KMS-11 (cell line): ENCODE measurements around the gene USP31.

Source experiments
- H2AFZ ChIP-seq: fragments of 200-600 bp; sonication (generic); 2 replicates; pipeline ENCODE4 v1.6.1; 2016; ENCODE audit warnings: antibody characterized with exemption, mixed run types, low read depth
- H3K27ac ChIP-seq: fragments of 200-600 bp; sonication (generic); 2 replicates; pipeline ENCODE4 v1.6.1; 2016; ENCODE audit warnings: mild to moderate bottlenecking, mixed run types
- H3K27me3 ChIP-seq: fragments of 200-600 bp; sonication (generic); 2 replicates; pipeline ENCODE4 v1.6.1; 2017; ENCODE audit warnings: mild to moderate bottlenecking, low read depth, mixed run types, moderate library complexity; ENCODE audit not compliant: insufficient read depth
- H3K36me3 ChIP-seq: fragments of 200-600 bp; sonication (generic); 2 replicates; pipeline ENCODE4 v1.6.1; 2017; ENCODE audit warnings: mild to moderate bottlenecking, mixed run types; ENCODE audit not compliant: insufficient read depth
- H3K4me1 ChIP-seq: fragments of 200-600 bp; sonication (generic); 2 replicates; pipeline ENCODE4 v1.6.1; 2016; ENCODE audit warnings: mild to moderate bottlenecking, low read depth, mixed run types; ENCODE audit not compliant: poor library complexity, severe bottlenecking
- H3K4me2 ChIP-seq: fragments of 200-600 bp; sonication (generic); 2 replicates; pipeline ENCODE4 v1.7.0; 2016; ENCODE audit warnings: mild to moderate bottlenecking, mixed run types
- H3K4me3 ChIP-seq: fragments of 200-600 bp; sonication (generic); IDR thresholded peaks from 2 replicates; pipeline ENCODE4 v1.6.1; 2017; ENCODE audit warnings: low read depth, low read length, mixed read lengths; ENCODE audit not compliant: insufficient read depth
- H3K79me2 ChIP-seq: fragments of 200-600 bp; sonication (generic); 2 replicates; pipeline ENCODE4 v1.6.1; 2016; ENCODE audit warnings: low read depth, mixed run types; ENCODE audit not compliant: insufficient read depth
- H3K9ac ChIP-seq: fragments of 200-600 bp; sonication (generic); 2 replicates; pipeline ENCODE4 v1.6.1; 2016; ENCODE audit warnings: mild to moderate bottlenecking, mixed run types
- H4K20me1 ChIP-seq: fragments of 200-600 bp; sonication (generic); 2 replicates; pipeline ENCODE4 v1.6.1; 2016; ENCODE audit warnings: mild to moderate bottlenecking, mixed run types; ENCODE audit not compliant: insufficient read depth
- CTCF ChIP-seq: fragments of 200-600 bp; sonication (generic); conservative IDR thresholded peaks from 2 replicates; pipeline ENCODE4 v1.6.1; 2017; ENCODE audit warnings: low read depth, mild to moderate bottlenecking, antibody characterized with exemption, low read length, moderate library complexity, mixed read lengths

USP31 gene

GRCh38 chr16:23082161-23082788, 67.0 kb downstream of the USP31 start:
- H4K20me1 ChIP-seq = no peaks in the 10 kb centered on the region
- H3K27ac ChIP-seq = no peak overlapping the region
- no peak overlapping the region for H2AFZ ChIP-seq
- no peak overlapping the region for H3K4me2 ChIP-seq
- H3K4me3 ChIP-seq = no peak overlapping the region
- no peaks in the 10 kb centered on the region for H3K27me3 ChIP-seq
- no peak for TF ChIP-seq CTCF
- H3K9ac ChIP-seq = no peak overlapping the region
- no peaks in the 10 kb centered on the region; the same call in 1 of the 2 replicates for H3K36me3 ChIP-seq
- H3K79me2 ChIP-seq = no peaks in the 10 kb centered on the region
- no peaks in the 10 kb centered on the region for H3K4me1 ChIP-seq

GRCh38 chr16:23081675-23082119, 67.6 kb downstream of the USP31 start:
- no peak overlapping the region for H3K27ac ChIP-seq
- no peak overlapping the region for H3K4me2 ChIP-seq
- H2AFZ ChIP-seq = no peak overlapping the region
- no peak overlapping the region for H3K4me3 ChIP-seq
- no peaks in the 10 kb centered on the region for H3K4me1 ChIP-seq
- no peak overlapping the region for H3K9ac ChIP-seq
- H3K79me2 ChIP-seq = no peaks in the 10 kb centered on the region
- H3K36me3 ChIP-seq = no peaks in the 10 kb centered on the region
- no peak for TF ChIP-seq CTCF
- H4K20me1 ChIP-seq = no peaks in the 10 kb centered on the region
- no peaks in the 10 kb centered on the region for H3K27me3 ChIP-seq

GRCh38 chr16:23080747-23081146, 68.5 kb downstream of the USP31 start:
- Histone ChIP-seq H2AFZ (no peak overlapping the region), H3K4me2 (no peak overlapping the region), H3K36me3 (no peaks in the 10 kb centered on the region), H3K27me3 (no peaks in the 10 kb centered on the region), H3K4me3 (no peak overlapping the region), H4K20me1 (no peaks in the 10 kb centered on the region), H3K4me1 (no peaks in the 10 kb centered on the region), H3K9ac (no peak overlapping the region), H3K27ac (no peak overlapping the region), H3K79me2 (no peaks in the 10 kb centered on the region)
- no peak for TF ChIP-seq CTCF

- Histone ChIP-seq H3K36me3 (no peaks in the 10 kb centered on the region), H3K27me3 (no peaks in the 10 kb centered on the region), H3K4me3 (no peak overlapping the region), H3K4me1 (no peaks in the 10 kb centered on the region), H2AFZ (no peak overlapping the region), H3K9ac (no peak overlapping the region), H4K20me1 (no peaks in the 10 kb centered on the region), H3K79me2 (no peaks in the 10 kb centered on the region), H3K27ac (no peak overlapping the region), H3K4me2 (no peak overlapping the region)
- no peak for TF ChIP-seq CTCF
Observed at GRCh38 chr16:23080329-23080728, 68.9 kb downstream of the USP31 start.
